ENCODE data around the gene ATP2B2.

ATP2B2 gene

GRCh38 chr3:10483364-10483675, 22.1 kb downstream of the ATP2B2 start:
- 92 to 96% methylated on average over 4 of the region's 4 CpGs for WGBS, 2 experiments

GRCh38 chr3:10482631-10483363, 22.6 kb downstream of the ATP2B2 start:
- H3K27me3 ChIP-seq (ENCODE audit: control insufficient read depth, insufficient read depth, low read length, poor library complexity, severe bottlenecking) = no peaks in the 10 kb centered on the region
- H3K36me3 ChIP-seq (ENCODE audit: control insufficient read depth, insufficient read depth, low read length) = no peaks in the 10 kb centered on the region
- H3K27ac ChIP-seq (ENCODE audit: insufficient read depth, low read depth, low read length, poor library complexity, severe bottlenecking) = no peak overlapping the region
- H3K4me1 ChIP-seq (ENCODE audit: control insufficient read depth, insufficient read depth, low read length) = no peaks in the 10 kb centered on the region
- H3K4me3 ChIP-seq (ENCODE audit: insufficient read depth, low read depth, low read length) = no peak overlapping the region
- WGBS, 2 experiments = 94 to 95% methylated on average over 13 of the region's 13 CpGs
- no peaks in the 10 kb centered on the region for H3K9me3 ChIP-seq (ENCODE audit: control insufficient read depth, low read length)

More at GRCh38 chr3:10483364-10483675, 22.1 kb downstream of the ATP2B2 start:
- H3K36me3 ChIP-seq (ENCODE audit: control insufficient read depth, insufficient read depth, low read length) = no peaks in the 10 kb centered on the region
- H3K4me1 ChIP-seq (ENCODE audit: control insufficient read depth, insufficient read depth, low read length) = no peaks in the 10 kb centered on the region
- no peaks in the 10 kb centered on the region for H3K9me3 ChIP-seq (ENCODE audit: control insufficient read depth, low read length)
- no peak overlapping the region for H3K27ac ChIP-seq (ENCODE audit: insufficient read depth, low read depth, low read length, poor library complexity, severe bottlenecking)
- H3K4me3 ChIP-seq (ENCODE audit: insufficient read depth, low read depth, low read length) = no peak overlapping the region
- no peaks in the 10 kb centered on the region for H3K27me3 ChIP-seq (ENCODE audit: control insufficient read depth, insufficient read depth, low read length, poor library complexity, severe bottlenecking)

GRCh38 chr3:10480871-10481378, 24.5 kb downstream of the ATP2B2 start:
- Histone ChIP-seq H3K27me3 (ENCODE audit: control insufficient read depth, insufficient read depth, low read length, poor library complexity, severe bottlenecking) (no peaks in the 10 kb centered on the region), H3K4me3 (ENCODE audit: insufficient read depth, low read depth, low read length) (no peak overlapping the region), H3K27ac (ENCODE audit: insufficient read depth, low read depth, low read length, poor library complexity, severe bottlenecking) (no peak overlapping the region), H3K36me3 (ENCODE audit: control insufficient read depth, insufficient read depth, low read length) (no peaks in the 10 kb centered on the region), H3K4me1 (ENCODE audit: control insufficient read depth, insufficient read depth, low read length) (no peaks in the 10 kb centered on the region), H3K9me3 (ENCODE audit: control insufficient read depth, low read length) (no peaks in the 10 kb centered on the region)
- 79 to 83% methylated on average over 4 of the region's 4 CpGs for whole genome bisulfite sequencing, 2 experiments

- H3K27me3 ChIP-seq (ENCODE audit: control insufficient read depth, insufficient read depth, low read length, poor library complexity, severe bottlenecking) = no peaks in the 10 kb centered on the region
Observed at GRCh38 chr3:10479311-10479710, 26.1 kb downstream of the ATP2B2 start.

GRCh38 chr3:10475983-10476382, 29.4 kb downstream of the ATP2B2 start:
- H3K9me3 ChIP-seq (ENCODE audit: control insufficient read depth, low read length) = no peaks in the 10 kb centered on the region
- no peaks in the 10 kb centered on the region for H3K27me3 ChIP-seq (ENCODE audit: control insufficient read depth, insufficient read depth, low read length, poor library complexity, severe bottlenecking)
- WGBS, 2 experiments = 90 to 92% methylated on average over 3 of the region's 3 CpGs

More at GRCh38 chr3:10479311-10479710, 26.1 kb downstream of the ATP2B2 start:
- Histone ChIP-seq H3K9me3 (ENCODE audit: control insufficient read depth, low read length) (no peaks in the 10 kb centered on the region), H3K4me3 (ENCODE audit: insufficient read depth, low read depth, low read length) (no peak overlapping the region), H3K4me1 (ENCODE audit: control insufficient read depth, insufficient read depth, low read length) (no peaks in the 10 kb centered on the region), H3K36me3 (ENCODE audit: control insufficient read depth, insufficient read depth, low read length) (no peaks in the 10 kb centered on the region), H3K27ac (ENCODE audit: insufficient read depth, low read depth, low read length, poor library complexity, severe bottlenecking) (no peak overlapping the region)
- no CpG with 5 or more reads among the region's 2 CpGs for WGBS, 2 experiments

GRCh38 chr3:10474847-10475246, 30.5 kb downstream of the ATP2B2 start:
- H3K9me3 ChIP-seq (ENCODE audit: control insufficient read depth, low read length) = no peaks in the 10 kb centered on the region
- WGBS, 2 experiments = 79 to 82% methylated on average over 9 of the region's 9 CpGs

More at GRCh38 chr3:10475983-10476382, 29.4 kb downstream of the ATP2B2 start:
- no peak overlapping the region for H3K4me3 ChIP-seq (ENCODE audit: insufficient read depth, low read depth, low read length)
- no peaks in the 10 kb centered on the region for H3K36me3 ChIP-seq (ENCODE audit: control insufficient read depth, insufficient read depth, low read length)
- peaks cover 4% of the 10 kb centered on the region for H3K4me1 ChIP-seq (ENCODE audit: control insufficient read depth, insufficient read depth, low read length)
- no peak overlapping the region for H3K27ac ChIP-seq (ENCODE audit: insufficient read depth, low read depth, low read length, poor library complexity, severe bottlenecking)

GRCh38 chr3:10474275-10474646, 31.1 kb downstream of the ATP2B2 start:
- no peaks in the 10 kb centered on the region for H3K9me3 ChIP-seq (ENCODE audit: control insufficient read depth, low read length)
- no peak overlapping the region for H3K4me3 ChIP-seq (ENCODE audit: insufficient read depth, low read depth, low read length)
- H3K4me1 ChIP-seq (ENCODE audit: control insufficient read depth, insufficient read depth, low read length) = peaks cover 13% of the 10 kb centered on the region
- H3K36me3 ChIP-seq (ENCODE audit: control insufficient read depth, insufficient read depth, low read length) = no peaks in the 10 kb centered on the region
- no peak overlapping the region for H3K27ac ChIP-seq (ENCODE audit: insufficient read depth, low read depth, low read length, poor library complexity, severe bottlenecking)
- no peaks in the 10 kb centered on the region for H3K27me3 ChIP-seq (ENCODE audit: control insufficient read depth, insufficient read depth, low read length, poor library complexity, severe bottlenecking)
- 88 to 89% methylated on average over 5 of the region's 5 CpGs for WGBS, 2 experiments

More at GRCh38 chr3:10474847-10475246, 30.5 kb downstream of the ATP2B2 start:
- no peak overlapping the region for H3K27ac ChIP-seq (ENCODE audit: insufficient read depth, low read depth, low read length, poor library complexity, severe bottlenecking)
- H3K27me3 ChIP-seq (ENCODE audit: control insufficient read depth, insufficient read depth, low read length, poor library complexity, severe bottlenecking) = no peaks in the 10 kb centered on the region
- no peak overlapping the region for H3K4me3 ChIP-seq (ENCODE audit: insufficient read depth, low read depth, low read length)
- H3K4me1 ChIP-seq (ENCODE audit: control insufficient read depth, insufficient read depth, low read length) = peaks cover 13% of the 10 kb centered on the region
- no peaks in the 10 kb centered on the region for H3K36me3 ChIP-seq (ENCODE audit: control insufficient read depth, insufficient read depth, low read length)

GRCh38 chr3:10473581-10474274, 31.7 kb downstream of the ATP2B2 start:
- Histone ChIP-seq H3K9me3 (ENCODE audit: control insufficient read depth, low read length) (no peaks in the 10 kb centered on the region), H3K4me3 (ENCODE audit: insufficient read depth, low read depth, low read length) (no peak overlapping the region), H3K4me1 (ENCODE audit: control insufficient read depth, insufficient read depth, low read length) (peaks cover 13% of the 10 kb centered on the region), H3K36me3 (ENCODE audit: control insufficient read depth, insufficient read depth, low read length) (no peaks in the 10 kb centered on the region), H3K27me3 (ENCODE audit: control insufficient read depth, insufficient read depth, low read length, poor library complexity, severe bottlenecking) (no peaks in the 10 kb centered on the region), H3K27ac (ENCODE audit: insufficient read depth, low read depth, low read length, poor library complexity, severe bottlenecking) (no peak overlapping the region)
- WGBS, 2 experiments = 87 to 88% methylated on average over 7 of the region's 7 CpGs

- no peaks in the 10 kb centered on the region for H3K36me3 ChIP-seq (ENCODE audit: control insufficient read depth, insufficient read depth, low read length)
- no peaks in the 10 kb centered on the region for H3K27me3 ChIP-seq (ENCODE audit: control insufficient read depth, insufficient read depth, low read length, poor library complexity, severe bottlenecking)
- H3K27ac ChIP-seq (ENCODE audit: insufficient read depth, low read depth, low read length, poor library complexity, severe bottlenecking) = no peak overlapping the region
- H3K4me3 ChIP-seq (ENCODE audit: insufficient read depth, low read depth, low read length) = no peak overlapping the region
- WGBS, 2 experiments = 88 to 90% methylated on average over 2 of the region's 2 CpGs
- peaks cover 13% of the 10 kb centered on the region for H3K4me1 ChIP-seq (ENCODE audit: control insufficient read depth, insufficient read depth, low read length)
- H3K9me3 ChIP-seq (ENCODE audit: control insufficient read depth, low read length) = no peaks in the 10 kb centered on the region
Observed at GRCh38 chr3:10472877-10473440, 32.4 kb downstream of the ATP2B2 start.

GRCh38 chr3:10471054-10471688, 34.2 kb downstream of the ATP2B2 start:
- H3K27me3 ChIP-seq (ENCODE audit: control insufficient read depth, insufficient read depth, low read length, poor library complexity, severe bottlenecking) = no peaks in the 10 kb centered on the region
- H3K4me3 ChIP-seq (ENCODE audit: insufficient read depth, low read depth, low read length) = peak overlapping the region; percentile 18
- no peak overlapping the region for H3K27ac ChIP-seq (ENCODE audit: insufficient read depth, low read depth, low read length, poor library complexity, severe bottlenecking)
- H3K4me1 ChIP-seq (ENCODE audit: control insufficient read depth, insufficient read depth, low read length) = peaks cover 13% of the 10 kb centered on the region
- no peaks in the 10 kb centered on the region for H3K9me3 ChIP-seq (ENCODE audit: control insufficient read depth, low read length)
- no peaks in the 10 kb centered on the region for H3K36me3 ChIP-seq (ENCODE audit: control insufficient read depth, insufficient read depth, low read length)
- 11 to 18% methylated on average over 15 to 19 of the region's 20 CpGs for WGBS, 2 experiments

Measured in ectodermal cell (in vitro differentiated cells).